Kidney epithelial cell (primary cell): Measurements from ENCODE around the gene DNAJC15. TPM values are rescaled to one million over a fixed set of nuclear protein-coding genes. Genes with fewer than 3 reads are reported as not detected.

ENCODE experiments used
- DNase-seq: peaks from one replicate; pipeline ENCODE4 v3.0.0-alpha.2; 2010; ENCODE audit warnings: low read depth
- H3K27me3 ChIP-seq: 2 replicates; pipeline ENCODE4 v1.6.0; 2011; ENCODE audit warnings: low read length; ENCODE audit not compliant: control insufficient read depth, insufficient read depth
- H3K36me3 ChIP-seq: 2 replicates; pipeline ENCODE4 v1.5.1; 2011; ENCODE audit warnings: low read length; ENCODE audit not compliant: control insufficient read depth, insufficient read depth
- H3K4me3 ChIP-seq: 2 replicates; pipeline ENCODE4 v1.5.1; 2011; ENCODE audit warnings: low read depth, mild to moderate bottlenecking, control low read depth, low read length
- total RNA-seq: library from RNA; depleted of rRNA; stranded (reverse); fragments of >200 nt; gene quantifications from 2 replicates; pipeline ENCODE4 v1.2.3, GENCODE V29; 2015
- TF ChIP-seq, protein P1 (sequence below): IDR thresholded peaks from 2 replicates; pipeline ENCODE4 v1.5.1; 2011; ENCODE audit warnings: mild to moderate bottlenecking, moderate library complexity, low read length, control low read depth, inconsistent platforms; ENCODE audit not compliant: insufficient read depth, poor library complexity, severe bottlenecking

The DNAJC15 gene
- total RNA-seq, 1 donor from 2014 or later: 16.0 TPM

DNA sequence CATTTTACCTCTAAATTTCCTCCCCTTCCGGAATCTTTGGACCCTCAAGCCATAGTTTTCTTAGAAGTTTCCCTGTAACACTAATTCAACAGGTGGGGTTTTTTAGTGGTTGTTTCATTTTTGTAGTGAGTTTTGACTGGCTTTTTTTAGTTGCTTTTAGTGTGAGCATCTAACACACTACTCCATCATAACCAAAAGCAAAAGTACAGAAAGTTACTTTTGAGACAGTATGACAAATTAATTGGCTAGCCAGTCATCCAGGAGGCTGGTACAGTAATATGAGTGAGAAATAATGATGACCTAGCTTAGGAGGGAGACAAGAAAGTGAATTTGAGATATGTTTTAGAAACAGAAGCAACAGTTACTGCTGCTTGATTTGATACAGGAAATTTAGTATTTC, 71.5 kb downstream of the DNAJC15 start:
- Histone ChIP-seq H3K4me3 (no peak overlapping the region), H3K36me3 (peaks cover 1% of the 10 kb centered on the region), H3K27me3 (no peaks in the 10 kb centered on the region)
- DNase-seq: no peak
- TF ChIP-seq, protein P1, sequence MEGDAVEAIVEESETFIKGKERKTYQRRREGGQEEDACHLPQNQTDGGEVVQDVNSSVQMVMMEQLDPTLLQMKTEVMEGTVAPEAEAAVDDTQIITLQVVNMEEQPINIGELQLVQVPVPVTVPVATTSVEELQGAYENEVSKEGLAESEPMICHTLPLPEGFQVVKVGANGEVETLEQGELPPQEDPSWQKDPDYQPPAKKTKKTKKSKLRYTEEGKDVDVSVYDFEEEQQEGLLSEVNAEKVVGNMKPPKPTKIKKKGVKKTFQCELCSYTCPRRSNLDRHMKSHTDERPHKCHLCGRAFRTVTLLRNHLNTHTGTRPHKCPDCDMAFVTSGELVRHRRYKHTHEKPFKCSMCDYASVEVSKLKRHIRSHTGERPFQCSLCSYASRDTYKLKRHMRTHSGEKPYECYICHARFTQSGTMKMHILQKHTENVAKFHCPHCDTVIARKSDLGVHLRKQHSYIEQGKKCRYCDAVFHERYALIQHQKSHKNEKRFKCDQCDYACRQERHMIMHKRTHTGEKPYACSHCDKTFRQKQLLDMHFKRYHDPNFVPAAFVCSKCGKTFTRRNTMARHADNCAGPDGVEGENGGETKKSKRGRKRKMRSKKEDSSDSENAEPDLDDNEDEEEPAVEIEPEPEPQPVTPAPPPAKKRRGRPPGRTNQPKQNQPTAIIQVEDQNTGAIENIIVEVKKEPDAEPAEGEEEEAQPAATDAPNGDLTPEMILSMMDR: no peak

DNA sequence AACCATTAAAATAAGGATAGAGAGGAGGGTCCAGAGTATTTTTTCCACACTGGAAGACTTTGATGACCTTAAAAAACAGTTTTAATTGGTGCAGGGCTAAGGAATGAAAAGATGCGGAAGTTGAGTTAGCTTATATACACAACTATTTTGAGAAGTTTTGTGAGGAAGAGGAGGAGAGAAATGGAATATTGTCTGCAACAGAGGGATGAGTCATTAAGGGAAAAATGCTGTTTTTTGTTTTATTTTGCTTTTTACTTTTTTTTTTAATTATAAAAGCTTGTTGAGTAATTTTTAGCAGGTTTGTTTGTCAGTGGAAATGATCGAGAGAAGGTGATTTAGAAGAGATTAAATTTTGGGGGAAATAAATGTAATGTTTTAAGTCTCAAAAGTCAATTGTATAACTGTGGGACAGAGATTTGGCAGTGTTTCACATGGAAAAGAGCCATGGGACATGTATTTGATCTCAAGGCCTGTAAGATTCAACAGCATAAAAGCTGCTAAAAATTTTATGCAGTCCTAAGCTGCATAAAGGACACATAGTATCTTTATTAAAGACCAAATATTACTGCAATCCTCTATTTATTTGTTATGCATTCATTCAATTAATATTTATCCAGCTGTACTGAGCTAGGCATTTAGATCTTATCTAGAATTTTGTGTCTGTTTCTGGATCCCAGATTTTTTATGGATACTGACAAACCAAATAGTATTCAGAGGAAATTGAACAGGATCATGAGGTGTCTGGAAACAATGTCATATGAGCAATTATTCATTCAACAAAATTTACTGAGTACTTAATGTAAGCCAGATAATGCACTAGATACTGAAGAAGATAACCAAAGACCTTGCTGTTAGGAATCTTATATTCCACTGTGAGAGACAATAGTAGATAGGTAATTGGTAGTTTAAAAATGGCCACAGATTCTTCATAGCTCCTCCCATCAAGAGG, 72.7 kb downstream of the DNAJC15 start:
- H3K27me3 ChIP-seq: no peaks in the 10 kb centered on the region
- no peaks in the 10 kb centered on the region for H3K36me3 ChIP-seq
- no peak overlapping the region for H3K4me3 ChIP-seq
- no peak for DNase-seq
- TF ChIP-seq, protein P1: no peak

DNA sequence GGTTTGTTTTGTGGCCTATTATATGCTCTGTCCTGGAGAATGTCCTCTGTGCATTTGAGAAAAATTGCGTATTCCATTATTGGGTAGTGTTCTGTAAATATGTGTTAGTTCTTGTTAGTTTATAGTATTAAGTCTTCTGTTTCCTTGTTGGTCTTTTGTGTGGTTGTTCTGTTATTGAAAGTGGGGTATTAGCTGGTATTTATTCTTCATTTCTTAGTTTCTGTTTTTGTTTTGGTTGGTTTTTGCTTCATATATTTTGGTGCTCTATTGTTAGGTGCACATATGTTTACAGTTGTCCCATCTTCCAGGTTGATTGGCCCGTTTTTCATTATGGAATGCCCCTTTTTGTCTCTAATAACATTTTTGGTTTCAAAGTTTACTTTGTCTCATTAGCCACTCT, 77.3 kb downstream of the DNAJC15 start:
- Histone ChIP-seq H3K27me3 (no peaks in the 10 kb centered on the region), H3K4me3 (no peak overlapping the region), H3K36me3 (no peaks in the 10 kb centered on the region)
- TF ChIP-seq, protein P1: no peak
- DNase-seq: no peak

DNA sequence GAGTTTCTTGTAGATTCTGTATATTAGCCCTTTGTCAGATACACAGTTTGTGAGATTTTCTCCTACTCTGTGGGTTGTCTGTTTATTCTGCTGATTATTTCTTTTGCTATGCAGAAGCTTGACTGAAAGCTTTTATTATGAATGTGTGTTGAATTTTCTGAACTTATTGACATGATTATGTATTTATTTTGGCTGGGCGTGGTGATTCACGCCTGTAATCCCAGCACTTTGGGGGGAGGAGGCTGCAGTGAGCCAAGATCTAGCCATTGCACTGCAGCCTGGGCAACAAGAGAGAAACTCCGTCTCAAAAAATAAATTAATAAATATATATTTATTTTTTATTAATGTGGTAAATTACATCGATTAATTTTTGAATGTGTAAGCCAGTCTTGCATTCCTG, 78.9 kb downstream of the DNAJC15 start:
- Histone ChIP-seq H3K27me3 (no peaks in the 10 kb centered on the region), H3K36me3 (no peaks in the 10 kb centered on the region), H3K4me3 (no peak overlapping the region)
- TF ChIP-seq, protein P1: no peak
- no peak for DNase-seq

DNA sequence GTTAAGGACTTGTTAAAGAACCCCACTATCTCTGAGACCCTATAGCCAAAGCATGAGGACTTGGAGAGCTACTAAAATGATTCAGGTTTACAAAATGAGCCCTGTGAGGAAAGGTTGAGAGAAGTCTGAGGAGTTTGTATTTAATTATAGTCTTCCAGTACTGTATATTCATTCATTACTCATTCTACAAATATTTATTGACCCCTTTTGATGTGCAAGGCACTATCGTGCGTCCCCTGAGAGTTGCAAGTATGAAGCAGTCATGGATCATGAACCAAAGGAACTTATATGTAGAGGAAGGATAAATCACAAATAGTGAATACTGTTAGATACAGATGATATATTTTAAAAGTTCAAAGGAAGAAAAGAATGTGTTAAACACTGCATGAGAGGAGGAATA, 84.4 kb downstream of the DNAJC15 start:
- no peak overlapping the region for H3K4me3 ChIP-seq
- H3K36me3 ChIP-seq: no peaks in the 10 kb centered on the region
- TF ChIP-seq, protein P1: no peak
- DNase-seq: no peak
- no peaks in the 10 kb centered on the region for H3K27me3 ChIP-seq
